Esophagus (tissue), 2 donors: ENCODE results near the gene PDE1C. TPM values are rescaled to one million over a fixed set of nuclear protein-coding genes. Genes with fewer than 3 reads are reported as not detected.

ENCODE experiments used
- H3K27ac ChIP-seq, 2 donors: one replicate each; pipeline ENCODE4 v1.5.1; 2013; ENCODE audit warnings: low read depth in 2 of 2, mild to moderate bottlenecking in 2 of 2, inconsistent platforms in 1 of 2, low read length in 1 of 2, moderate library complexity in 1 of 2
- H3K27me3 ChIP-seq, 2 donors: one replicate each; pipeline ENCODE4 v1.6.1; 2013; ENCODE audit warnings: low read length in 2 of 2, control low read depth in 1 of 2, mild to moderate bottlenecking in 1 of 2; ENCODE audit not compliant: insufficient read depth in 2 of 2, control insufficient read depth in 1 of 2
- H3K36me3 ChIP-seq, 2 donors: one replicate each; pipeline ENCODE4 v1.6.1; 2013; ENCODE audit warnings: low read length in 1 of 2; ENCODE audit not compliant: control insufficient read depth in 2 of 2, insufficient read depth in 2 of 2
- H3K4me1 ChIP-seq, 2 donors: one replicate each; pipeline ENCODE4 v1.6.1; 2013; ENCODE audit warnings: low read length in 1 of 2; ENCODE audit not compliant: control insufficient read depth in 2 of 2, insufficient read depth in 2 of 2
- H3K4me3 ChIP-seq, 2 donors: one replicate each; pipeline ENCODE4 v1.5.1; 2013; ENCODE audit warnings: low read length in 2 of 2, mild to moderate bottlenecking in 2 of 2, low read depth in 1 of 2, moderate library complexity in 1 of 2
- H3K9me3 ChIP-seq, 2 donors: one replicate each; pipeline ENCODE4 v1.6.1; 2013; ENCODE audit warnings: mild to moderate bottlenecking in 2 of 2, low read depth in 1 of 2, low read length in 1 of 2, moderate library complexity in 1 of 2; ENCODE audit not compliant: control insufficient read depth in 2 of 2, insufficient read depth in 1 of 2
- WGBS, 2 donors: extraction: QIAGEN DNeasy Blood & Tissue Kit; methylation state at CpG; one replicate each; pipeline ENCODE4 v1.1.7; 2013; 5-methylcytosine and 5-hydroxymethylcytosine counted together
- polyA plus RNA-seq, 2 donors: library from polyadenylated mRNA; stranded (reverse); fragments of 200-250 nt; gene quantifications; one replicate each; pipeline ENCODE4 v1.2.3, GENCODE V29; 2013
- donor health status: healthy with polysubstance abuse.
- donor health status: Bipolar disorder and iron deficiency.

PDE1C gene
- polyA plus RNA-seq, 2 donors, result 1.9 to 2.2 TPM

DNA sequence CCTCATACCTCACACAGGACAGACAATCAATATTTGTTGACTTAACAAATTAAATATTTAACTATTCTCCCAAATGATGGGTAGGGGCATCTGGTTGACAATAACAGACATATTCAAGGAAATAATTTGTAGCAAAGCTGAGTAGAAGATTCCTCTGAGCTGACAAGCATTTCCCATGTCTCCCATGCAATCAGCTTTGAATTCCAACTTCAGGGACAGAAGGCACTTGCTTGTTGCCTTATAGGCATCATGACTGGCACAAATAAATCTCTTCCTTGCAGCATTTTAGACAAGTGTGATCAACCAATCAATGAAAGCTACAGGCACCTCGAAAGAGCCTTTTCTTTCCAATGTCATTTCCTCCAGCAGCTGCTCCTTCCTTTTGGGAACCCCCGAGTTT is 146.0 kb downstream of the PDE1C start:
- Histone ChIP-seq H3K27me3 (no peaks in the 10 kb centered on the region), H3K4me1 (no peaks in the 10 kb centered on the region)
- WGBS, 2 donors, result 74% methylated on average over 2 of the region's 2 CpGs

GRCh38 chr7:31922848-31923247 is 147.4 kb downstream of the PDE1C start:
- no peaks in the 10 kb centered on the region for H3K9me3 ChIP-seq
- H3K27ac ChIP-seq, result no peak overlapping the region
- 84 to 86% methylated on average over 2 of the region's 2 CpGs for WGBS, 2 donors
- H3K27me3 ChIP-seq, result no peaks in the 10 kb centered on the region
- no peak overlapping the region for H3K4me3 ChIP-seq
- no peaks in the 10 kb centered on the region for H3K36me3 ChIP-seq
- H3K4me1 ChIP-seq, result no peaks in the 10 kb centered on the region

More for the DNA sequence above, 146.0 kb downstream of the PDE1C start:
- Histone ChIP-seq H3K36me3 (no peaks in the 10 kb centered on the region), H3K27ac (no peak overlapping the region), H3K4me3 (no peak overlapping the region), H3K9me3 (no peaks in the 10 kb centered on the region)

DNA sequence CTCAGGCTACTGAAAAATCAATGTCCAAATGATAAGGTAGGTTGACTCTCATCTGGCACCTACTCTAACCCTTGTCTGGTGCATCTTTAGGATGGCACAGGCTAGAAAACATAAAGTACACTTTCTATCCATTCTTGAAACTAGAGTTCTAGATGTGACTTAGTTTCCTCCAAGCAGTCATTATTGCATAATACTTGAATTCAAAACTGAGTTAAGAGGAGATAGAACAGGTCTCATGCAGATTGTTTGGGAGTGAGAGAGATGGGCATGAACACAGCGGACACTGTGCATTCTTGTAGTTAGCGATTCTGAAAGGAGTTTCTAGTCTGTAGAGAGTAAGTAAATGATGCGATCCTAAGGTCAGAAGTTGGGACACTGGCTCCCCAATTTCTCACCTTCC is 149.2 kb downstream of the PDE1C start:
- no peaks in the 10 kb centered on the region for H3K4me1 ChIP-seq
- no peaks in the 10 kb centered on the region for H3K36me3 ChIP-seq
- no peak overlapping the region for H3K27ac ChIP-seq
- no peaks in the 10 kb centered on the region for H3K9me3 ChIP-seq
- 95 to 97% methylated on average over 3 of the region's 3 CpGs for WGBS, 2 donors
- no peaks in the 10 kb centered on the region for H3K27me3 ChIP-seq
- no peak overlapping the region for H3K4me3 ChIP-seq

DNA sequence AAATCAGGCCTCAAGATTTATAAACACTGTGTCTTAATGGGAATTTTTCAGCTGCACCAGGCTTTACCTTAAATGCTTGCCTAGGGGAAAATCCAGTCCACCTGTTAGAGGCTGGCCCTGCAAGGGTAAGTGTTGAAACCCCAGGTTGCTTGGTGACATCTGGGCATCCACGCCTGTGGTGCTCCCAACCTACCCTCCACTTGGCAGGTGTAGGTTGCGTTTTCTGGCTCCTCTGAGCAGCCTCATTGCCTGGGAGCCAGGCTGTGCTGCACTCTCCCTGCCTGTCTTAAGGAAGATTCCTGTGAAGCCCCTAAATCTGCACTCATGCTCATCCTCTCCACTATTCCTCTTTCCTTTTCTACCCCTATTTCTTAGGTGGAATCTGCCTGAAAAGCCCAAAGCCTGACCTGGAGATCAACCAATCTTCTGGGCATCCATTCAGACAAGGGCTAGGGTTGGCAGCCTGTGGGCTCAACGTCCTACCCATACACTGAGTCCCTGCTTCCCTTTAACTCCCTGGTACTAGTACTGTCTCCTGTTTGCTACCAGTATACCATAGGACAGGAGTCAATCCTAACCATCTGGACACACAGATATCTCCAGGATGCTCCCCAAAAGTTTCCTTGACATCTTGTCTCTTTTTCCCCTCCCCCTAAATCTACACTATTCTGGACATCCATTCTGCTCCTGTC is 150.4 kb downstream of the PDE1C start:
- H3K27ac ChIP-seq, result no peak overlapping the region
- H3K27me3 ChIP-seq, result no peaks in the 10 kb centered on the region
- no peaks in the 10 kb centered on the region for H3K36me3 ChIP-seq
- 72 to 81% methylated on average over 3 of the region's 3 CpGs for WGBS, 2 donors
- no peaks in the 10 kb centered on the region for H3K9me3 ChIP-seq
- H3K4me3 ChIP-seq, result no peak overlapping the region
- no peaks in the 10 kb centered on the region for H3K4me1 ChIP-seq

- Histone ChIP-seq H3K9me3 (no peaks in the 10 kb centered on the region), H3K36me3 (no peaks in the 10 kb centered on the region), H3K4me1 (no peaks in the 10 kb centered on the region), H3K27ac (no peak overlapping the region), H3K4me3 (no peak overlapping the region), H3K27me3 (no peaks in the 10 kb centered on the region)
- WGBS, 2 donors, result 69% methylated on average over 7 of the region's 7 CpGs
These were observed 151.4 kb downstream of the PDE1C start for GRCh38 chr7:31918706-31919393.

GRCh38 chr7:31917256-31917655 is 153.0 kb downstream of the PDE1C start:
- Histone ChIP-seq H3K9me3 (no peaks in the 10 kb centered on the region), H3K4me3 (no peak overlapping the region), H3K27ac (no peak overlapping the region), H3K27me3 (no peaks in the 10 kb centered on the region), H3K4me1 (no peaks in the 10 kb centered on the region), H3K36me3 (no peaks in the 10 kb centered on the region)
- 82 to 84% methylated on average over 2 of the region's 2 CpGs for WGBS, 2 donors

DNA sequence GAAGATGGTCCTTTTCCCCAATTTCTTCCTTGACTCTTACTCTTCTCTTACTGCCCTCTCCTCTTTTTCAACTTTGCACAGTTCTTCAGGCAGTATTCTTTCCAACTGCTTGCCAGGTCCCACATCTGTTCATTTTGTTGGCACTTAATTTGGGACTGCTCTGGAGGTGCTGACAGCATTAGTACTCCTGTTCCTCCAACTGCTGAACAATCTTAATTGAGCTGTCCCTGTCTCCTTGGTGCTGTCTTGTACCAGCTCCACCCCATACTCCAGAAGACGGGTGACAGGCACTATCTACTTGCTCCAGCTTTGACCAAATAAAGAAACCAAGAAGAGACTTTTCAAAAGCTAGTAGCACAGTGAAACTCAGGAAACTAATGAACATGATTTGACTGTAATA is 160.0 kb downstream of the PDE1C start:
- Histone ChIP-seq H3K27me3 (no peaks in the 10 kb centered on the region), H3K27ac (no peak overlapping the region), H3K36me3 (no peaks in the 10 kb centered on the region), H3K9me3 (no peaks in the 10 kb centered on the region), H3K4me3 (no peak overlapping the region), H3K4me1 (no peaks in the 10 kb centered on the region)
- WGBS, 2 donors, result 77 to 78% methylated on average over 1 of the region's 1 CpG

DNA sequence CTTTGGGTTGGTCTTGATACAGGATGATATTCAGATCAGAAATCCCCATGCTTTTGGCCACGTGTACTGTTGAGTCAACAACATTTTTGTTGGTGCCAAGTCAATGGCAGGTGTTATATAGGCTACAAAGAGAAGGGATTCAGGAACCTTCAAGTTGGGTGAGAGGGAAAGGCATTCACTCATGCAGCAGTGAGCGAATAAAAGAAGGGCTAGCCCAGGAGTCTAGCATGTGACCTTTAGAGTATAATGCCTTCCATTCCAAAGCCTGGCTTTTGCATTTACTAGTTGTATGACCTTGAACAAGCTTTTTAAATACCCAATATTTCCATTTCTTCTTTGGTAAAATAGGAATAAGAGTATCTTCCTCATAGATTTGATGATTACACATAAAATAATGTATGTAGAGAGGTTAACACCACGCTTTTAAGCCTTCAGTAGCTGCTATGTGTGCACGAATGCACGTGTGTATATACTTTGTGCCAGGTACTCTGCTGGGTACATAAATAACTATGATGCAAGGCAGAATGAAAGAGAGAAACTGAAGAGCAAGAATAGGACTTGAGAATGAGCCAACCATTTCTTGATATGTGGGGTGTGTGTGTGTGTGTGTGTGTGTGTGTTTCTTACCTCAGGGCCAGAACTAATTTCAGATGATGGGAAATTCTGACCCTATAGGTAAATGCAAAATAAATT is 163.6 kb downstream of the PDE1C start:
- H3K27ac ChIP-seq, result no peak overlapping the region
- H3K36me3 ChIP-seq, result no peaks in the 10 kb centered on the region
- H3K4me1 ChIP-seq, result no peaks in the 10 kb centered on the region
- no peak overlapping the region for H3K4me3 ChIP-seq
- no peaks in the 10 kb centered on the region for H3K9me3 ChIP-seq
- no peaks in the 10 kb centered on the region for H3K27me3 ChIP-seq
- WGBS, 2 donors, result 74 to 82% methylated on average over 5 of the region's 5 CpGs

- Histone ChIP-seq H3K36me3 (no peaks in the 10 kb centered on the region), H3K27ac (no peak overlapping the region), H3K4me1 (no peaks in the 10 kb centered on the region), H3K9me3 (no peaks in the 10 kb centered on the region), H3K4me3 (no peak overlapping the region), H3K27me3 (no peaks in the 10 kb centered on the region)
- WGBS, 2 donors, result 70 to 72% methylated on average over 4 of the region's 4 CpGs
These were observed 166.2 kb downstream of the PDE1C start for GRCh38 chr7:31903962-31904361.
